NK-92 (cell line): Measurements from ENCODE around the gene RPN2.

Experiments used
- DNase-seq: peaks from one replicate; lab custom pipeline; 2025; ENCODE audit not compliant: unreplicated experiment; lab: John Stamatoyannopoulos, UW

The RPN2 gene

GRCh38 chr20:37290158-37290810 is 111.2 kb downstream of the RPN2 start:
- DNase-seq, result no peak
